ENCODE results near the gene TRAF2.

Gene TRAF2

DNA sequence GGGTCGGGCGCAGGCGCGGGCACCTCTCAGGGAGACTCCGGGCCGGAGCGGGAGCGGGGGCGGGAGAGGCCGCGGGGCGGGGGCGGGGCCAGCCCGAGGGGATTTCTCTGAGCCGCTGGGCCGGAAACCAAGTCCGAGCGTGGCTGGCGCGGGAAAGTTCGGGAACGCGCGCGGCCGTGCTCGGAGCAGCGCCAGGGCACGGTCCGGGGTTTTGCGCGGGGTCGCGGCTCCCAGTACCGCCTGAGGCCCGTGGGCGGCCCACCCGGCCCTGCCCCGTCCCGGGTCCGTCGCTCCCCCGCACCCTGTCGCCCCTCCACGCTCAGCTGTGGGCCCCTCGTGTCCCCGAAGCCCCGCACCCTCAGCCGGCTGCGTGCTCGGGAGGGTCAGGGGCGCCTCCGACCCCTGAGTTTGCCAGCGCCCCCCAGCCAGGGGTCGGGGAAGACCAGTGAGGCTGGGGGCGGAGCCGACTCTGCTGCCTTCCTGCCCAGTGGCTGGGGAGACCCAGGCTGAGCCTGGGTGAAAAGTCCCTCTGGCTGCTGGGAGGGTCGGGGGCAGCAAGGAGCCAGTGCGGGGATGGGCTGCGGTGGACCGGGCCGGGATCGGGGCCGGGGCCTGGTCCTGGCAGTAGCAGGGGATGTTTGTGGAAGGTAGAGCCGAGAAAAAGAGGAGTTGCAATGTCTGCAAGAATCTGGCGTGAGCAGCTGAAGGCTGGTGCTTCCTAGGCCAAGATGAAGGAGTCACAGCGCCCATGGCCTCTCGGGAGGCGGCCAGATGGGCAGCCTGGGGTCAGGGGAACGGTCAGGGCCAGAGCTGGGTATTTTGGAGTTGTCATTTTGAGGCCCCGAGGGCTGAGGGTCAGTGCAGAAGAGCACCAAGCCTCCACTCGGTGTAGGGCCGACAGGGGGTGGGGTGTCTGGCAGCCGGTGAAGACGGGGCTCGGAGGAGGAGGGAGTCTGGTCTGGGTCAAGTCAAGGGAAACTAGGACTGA, 588 bp downstream of the TRAF2 start:
- no peak for FAIRE-seq

DNA sequence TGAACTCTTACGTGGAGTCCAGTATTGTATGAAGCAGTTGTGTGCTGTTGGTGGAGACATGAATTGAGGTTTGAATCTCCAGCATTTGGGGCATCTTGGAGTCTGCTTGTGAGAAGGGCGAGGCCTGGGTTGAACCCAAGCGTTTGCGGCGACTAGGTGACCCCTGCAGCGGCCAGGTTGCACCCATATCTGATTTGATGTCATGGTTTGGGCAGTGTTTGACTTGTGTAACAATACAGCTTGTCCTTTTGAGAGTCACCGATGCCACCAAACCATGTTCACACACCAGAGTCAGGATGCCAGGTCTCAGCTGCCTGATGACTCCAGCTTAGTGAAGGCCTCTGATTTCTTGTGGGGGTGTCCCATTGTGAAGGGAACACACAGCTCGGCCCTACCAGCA, 2.1 kb downstream of the TRAF2 start:
- no peak for FAIRE-seq

DNA sequence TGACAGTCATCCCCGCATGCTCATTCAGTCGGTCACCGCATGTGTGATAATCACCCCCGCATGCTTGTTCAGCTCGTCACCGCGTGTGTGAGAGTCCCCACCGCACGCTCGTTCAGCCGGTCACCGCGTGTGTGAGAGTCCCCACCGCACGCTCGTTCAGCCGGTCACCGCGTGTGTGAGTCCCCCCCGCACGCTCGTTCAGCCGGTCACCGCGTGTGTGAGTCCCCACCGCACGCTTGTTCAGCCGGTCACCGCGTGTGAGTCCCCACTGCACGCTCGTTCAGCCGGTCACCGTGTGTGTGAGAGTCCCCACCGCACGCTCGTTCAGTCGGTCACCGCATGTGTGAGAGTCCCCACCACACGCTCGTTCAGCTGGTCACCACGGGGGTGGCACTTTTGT, 3.5 kb downstream of the TRAF2 start:
- no peak for FAIRE-seq

DNA sequence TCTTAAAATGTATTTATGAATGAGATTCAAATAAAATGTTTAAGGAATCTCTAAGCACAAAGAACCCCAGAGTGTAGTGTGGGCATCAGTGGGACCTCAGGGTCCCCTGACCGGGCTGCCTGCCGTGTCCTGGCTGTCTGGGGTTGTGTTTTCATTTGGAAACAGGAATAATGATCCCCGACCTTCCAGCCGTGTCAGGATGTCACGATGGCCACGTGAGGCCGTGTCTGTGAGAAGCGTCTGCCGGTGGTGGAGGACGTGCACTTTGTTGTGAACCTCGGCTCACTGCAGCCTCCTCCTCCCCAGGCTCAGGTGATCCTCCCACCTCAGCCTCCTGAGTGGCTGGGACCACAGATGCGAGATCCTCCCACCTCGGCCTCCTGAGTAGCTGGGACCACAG, 4.3 kb downstream of the TRAF2 start:
- FAIRE-seq = no peak

DNA sequence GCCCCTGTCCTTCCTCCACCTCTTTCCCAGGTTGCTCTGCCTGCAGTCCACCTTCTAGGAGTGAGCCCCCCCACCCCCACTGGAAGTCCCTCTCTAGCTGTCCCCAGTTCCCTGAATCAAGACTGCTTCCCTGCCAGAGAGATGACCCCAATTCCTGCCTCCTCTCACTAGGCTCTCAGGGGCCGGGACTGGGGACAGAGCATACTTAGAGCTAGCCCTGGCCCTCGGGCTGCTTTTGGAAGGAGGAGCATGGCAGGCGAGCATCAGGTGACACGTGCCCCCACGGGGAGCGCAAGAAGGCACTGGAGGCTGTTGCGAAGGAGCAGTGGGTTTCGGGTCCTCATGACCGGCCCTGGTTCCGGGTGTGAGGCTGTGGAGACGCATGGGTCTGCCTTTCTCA, 9.7 kb downstream of the TRAF2 start:
- no peak for FAIRE-seq

DNA sequence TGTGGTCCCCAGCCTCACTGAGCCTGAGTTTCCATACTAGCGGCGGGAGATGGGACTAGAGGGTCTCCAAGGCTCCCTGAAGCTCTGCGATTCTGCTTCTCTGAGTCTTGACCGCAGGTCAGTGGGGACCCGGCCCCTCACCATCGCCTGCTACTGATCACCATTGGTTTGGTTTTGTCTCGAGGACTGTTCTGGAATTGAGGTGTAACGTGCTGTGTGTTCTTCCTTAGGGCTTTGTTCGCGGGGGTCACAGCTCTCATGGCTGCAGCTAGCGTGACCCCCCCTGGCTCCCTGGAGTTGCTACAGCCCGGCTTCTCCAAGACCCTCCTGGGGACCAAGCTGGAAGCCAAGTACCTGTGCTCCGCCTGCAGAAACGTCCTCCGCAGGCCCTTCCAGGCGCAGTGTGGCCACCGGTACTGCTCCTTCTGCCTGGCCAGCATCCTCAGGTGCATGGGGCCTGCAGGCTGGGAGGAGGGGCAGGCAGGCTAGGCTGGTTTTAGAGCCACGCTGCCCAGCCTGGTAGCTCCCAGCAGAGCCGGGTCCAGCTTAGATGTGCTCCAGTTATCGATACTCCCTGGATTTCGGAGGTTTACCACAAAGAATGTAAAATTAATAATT, 12.3 kb downstream of the TRAF2 start:
- FAIRE-seq = no peak

DNA sequence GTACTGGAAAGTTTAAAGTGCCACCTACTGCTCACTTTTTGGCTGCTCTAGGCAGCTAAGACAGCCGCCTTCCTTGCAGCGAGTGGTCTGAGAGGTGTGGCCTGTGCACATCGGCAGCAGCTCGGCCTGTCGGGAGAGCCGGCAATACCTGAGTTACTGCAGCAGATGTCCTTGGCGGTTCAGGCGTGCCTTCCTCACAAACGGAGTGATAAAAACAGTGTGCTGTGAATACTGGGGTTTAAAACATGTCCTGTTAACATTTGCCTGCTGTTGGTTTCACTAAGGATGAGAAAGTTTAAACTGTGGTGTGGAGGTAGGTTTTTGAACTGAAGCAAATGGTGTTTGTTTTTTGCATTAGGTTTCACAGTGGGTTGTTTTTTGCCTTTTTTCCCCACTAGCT, 12.9 kb downstream of the TRAF2 start:
- no peak for FAIRE-seq

DNA sequence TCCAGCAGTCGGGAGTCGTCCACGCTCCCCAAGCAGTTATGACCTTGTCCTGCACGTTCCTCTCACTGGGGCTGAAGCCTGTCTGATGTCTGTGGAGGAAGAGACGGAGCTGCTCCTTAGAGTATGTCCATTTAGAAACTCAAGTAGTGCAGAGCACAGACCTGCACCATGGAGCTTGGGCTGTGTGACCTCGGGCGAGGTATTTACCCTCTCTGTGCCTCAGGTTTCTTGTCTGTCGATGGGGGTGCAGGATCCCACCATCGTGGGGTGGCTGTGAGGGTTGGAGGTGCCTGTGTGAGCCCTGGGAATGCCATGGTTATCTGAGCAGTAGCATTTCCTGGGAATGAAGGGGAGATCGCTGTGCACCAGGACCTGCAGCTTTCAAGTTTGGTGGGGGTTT, 14.2 kb downstream of the TRAF2 start:
- FAIRE-seq = no peak

DNA sequence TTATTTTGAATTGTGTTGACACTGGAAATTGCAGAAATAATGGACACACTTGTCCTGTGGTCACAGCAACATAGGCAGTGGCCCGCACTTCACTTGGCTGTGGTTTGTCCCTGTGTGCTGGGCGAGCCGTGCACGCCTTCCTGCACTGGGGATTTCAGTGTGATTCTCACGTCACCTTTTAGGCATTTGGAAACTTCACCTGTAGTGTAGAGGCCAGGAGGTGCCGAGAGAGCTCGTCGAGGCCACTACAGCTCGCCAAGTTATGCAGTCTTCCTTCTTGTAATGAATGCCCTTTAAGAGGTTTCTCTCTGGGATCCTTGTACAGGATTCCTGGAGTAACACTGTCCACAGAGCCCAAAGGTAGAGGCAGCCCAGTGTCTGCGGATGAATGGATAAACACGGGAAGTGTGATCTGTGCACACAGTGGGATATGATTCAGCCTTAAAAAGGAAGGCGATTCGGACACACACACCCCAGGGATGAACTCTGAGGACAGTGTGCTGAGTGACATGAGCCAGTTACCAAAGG, 14.7 kb downstream of the TRAF2 start:
- FAIRE-seq = no peak

DNA sequence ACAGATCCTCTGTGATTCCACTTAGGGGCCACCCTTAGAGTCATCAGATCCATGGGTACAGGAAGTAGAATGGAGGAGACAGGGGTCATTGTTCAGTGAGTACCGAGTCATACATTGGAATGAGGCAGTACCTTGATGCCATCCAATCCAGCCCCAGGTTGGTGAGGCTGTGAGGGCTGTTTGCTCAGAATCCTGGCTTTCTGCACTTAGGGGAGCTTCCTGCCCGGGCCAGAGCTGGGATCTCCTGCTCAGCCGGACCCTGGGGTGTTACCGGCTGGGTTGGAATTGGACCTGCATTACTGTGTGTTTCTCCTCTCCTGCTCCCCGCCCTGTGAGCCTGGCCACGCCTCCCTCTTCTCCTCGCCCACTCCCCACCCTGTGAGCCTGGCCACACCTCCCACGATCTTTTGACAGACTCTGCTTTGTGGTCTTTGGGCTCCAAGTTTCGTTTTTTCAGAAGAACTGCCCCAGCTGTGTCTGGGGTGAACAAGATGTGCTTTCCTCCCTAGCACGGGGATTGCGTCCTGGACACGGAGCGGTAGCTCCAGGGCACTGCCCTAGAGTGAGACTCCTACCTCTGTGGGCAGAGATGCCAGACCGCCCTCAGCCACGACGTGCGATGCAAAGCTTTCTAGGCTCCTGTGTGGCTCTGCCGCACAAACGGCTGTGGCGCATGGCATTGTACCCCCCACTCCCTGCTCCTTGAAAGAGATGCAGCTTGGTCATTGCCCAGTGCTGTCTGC, 15.4 kb downstream of the TRAF2 start:
- no peak for FAIRE-seq

DNA sequence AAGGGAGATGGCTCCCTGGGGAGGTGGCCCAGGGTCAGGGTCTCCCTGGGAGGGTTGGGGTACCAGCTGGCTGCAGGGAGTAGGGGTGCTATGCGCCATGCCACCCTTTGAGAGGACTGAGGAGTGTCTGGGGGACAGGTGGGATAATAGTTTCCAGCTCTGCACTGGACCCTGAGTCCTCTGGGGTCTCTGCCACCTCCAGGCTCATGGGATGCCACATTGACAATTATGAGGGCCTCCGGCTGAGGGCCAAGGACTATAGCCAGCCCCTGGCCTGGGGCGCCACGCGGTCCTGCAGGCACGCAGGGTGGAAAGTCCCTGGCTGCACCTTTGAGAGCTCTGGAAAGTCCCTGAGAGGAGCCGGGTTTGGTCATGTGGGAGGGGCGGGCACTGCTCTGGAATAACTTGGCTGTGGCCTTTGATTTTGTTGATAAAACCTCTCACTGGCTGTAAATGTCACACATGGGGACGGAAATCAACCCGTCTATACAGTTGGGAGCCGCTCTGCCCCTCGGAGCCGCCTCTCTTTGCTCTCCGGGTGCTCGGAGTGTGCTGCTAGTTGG, 16.0 kb downstream of the TRAF2 start:
- FAIRE-seq = no peak

DNA sequence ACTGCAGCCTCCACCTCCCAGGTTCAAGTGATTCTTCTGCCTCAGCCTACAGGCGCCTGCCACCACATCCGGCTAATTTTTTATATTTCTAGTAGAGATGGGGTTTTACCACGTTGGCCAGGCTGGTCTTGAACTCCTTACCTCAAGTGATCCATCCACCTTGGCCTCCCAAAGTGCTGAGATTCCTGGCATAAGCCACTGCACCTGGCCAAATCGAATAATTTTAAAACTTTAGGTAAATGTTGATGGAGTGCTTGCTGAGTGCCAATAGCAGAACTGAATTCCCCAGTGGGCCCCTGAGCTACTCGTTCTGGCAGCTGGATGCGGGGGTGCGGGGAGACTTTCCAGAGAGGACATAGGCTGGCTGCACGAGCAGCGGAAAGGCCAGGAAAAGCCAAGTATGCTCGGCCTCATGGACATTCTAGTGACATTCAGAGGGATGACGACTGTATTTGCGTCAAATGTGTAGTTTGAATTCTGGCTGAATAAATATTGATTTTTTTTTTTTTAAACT, 16.8 kb downstream of the TRAF2 start:
- no peak for FAIRE-seq

DNA sequence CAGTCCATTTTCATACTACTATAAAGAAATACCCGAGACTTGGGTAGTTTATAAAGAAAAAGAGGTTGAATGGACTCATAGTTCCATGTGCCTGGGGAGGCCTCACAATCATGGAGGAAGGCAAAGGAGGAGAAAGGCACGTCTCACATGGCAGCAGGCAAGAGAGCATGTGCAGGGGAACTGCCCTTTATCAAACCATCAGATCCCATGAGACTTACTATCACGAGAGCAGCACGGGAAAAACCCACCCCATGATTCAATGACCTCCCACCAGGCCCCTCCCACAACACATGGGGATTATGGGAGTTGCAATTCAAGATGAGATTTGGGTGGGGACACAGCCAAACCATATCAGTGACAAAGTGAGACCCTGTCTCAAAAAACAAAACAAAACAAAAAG, 19.9 kb downstream of the TRAF2 start:
- no peak for FAIRE-seq

DNA sequence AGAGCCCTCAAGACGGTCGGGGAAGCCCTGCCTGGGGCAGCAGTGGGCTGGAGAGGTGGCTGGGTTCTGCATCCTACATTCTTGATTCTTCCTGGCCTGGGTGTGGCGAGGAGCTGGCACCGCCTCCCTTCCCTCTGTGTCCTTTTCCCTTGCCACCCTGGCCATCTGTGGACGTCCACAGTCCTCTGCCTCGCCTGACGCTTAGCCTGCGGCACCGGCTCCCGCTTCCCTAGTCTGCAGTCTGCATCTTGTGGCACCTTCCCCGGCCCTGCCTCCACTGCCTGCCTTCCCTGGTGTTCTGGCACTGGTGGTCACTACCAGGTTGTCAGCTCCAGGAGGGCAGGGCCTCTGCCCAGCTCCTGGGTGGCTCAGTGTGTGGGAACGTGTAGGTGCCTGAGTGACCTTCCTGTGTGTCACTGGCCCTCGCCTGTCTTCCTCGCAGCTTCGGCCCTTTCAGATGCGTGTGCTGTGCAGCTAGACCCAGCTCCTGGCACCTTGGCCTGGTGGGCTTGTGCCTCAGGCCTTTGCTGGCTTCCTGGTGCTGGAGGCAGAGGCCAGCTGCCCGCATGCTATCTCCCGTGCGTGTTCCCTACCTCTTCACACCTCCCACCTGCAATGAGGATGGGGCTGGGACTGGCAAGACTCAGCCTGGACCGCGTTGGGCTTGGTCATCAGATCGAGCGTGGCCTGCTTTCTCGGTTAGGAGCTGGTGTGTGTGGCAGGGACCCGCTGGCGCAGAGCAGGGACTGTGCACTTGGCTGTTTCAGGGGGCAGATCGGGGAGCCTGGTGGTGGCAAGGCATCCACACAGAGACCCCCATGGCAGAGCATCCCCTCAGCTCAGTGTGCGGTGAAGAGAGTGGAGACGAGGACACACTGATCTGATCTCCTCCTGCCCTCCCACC, 20.9 kb downstream of the TRAF2 start:
- FAIRE-seq = no peak

DNA sequence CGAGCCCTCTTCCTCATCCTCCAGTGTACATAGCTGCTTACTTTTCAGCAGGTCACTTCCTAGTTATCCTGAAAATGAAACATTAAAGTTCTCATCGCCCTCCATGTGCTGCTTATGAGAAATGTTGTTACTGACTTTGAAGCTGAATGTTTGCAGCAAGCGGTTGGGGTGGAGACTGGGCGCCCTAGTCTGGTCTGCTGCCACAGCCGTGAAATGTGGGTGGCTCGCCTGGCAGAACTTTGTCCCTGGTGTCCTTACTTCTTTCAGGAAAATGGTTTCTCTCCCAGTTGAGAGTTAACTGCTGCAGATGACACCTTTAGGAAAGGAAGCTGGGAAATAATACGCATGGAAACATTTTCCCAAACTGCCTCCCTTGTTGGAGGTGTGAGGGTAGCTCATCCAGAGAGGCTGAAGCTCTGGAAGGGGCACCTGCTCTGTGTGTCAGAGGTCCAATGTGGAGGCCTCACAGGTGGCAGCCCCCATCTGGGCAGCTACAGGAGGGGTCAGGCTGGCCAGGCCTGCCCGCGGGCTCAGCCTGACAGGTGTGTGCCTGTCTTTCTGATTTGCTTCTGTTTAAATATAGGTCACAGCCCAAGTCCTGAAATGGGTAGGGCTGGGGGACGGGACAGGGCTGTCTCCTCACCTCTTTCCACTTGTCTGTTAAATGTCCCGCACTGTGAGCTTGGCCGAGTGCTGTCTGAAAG, 24.0 kb downstream of the TRAF2 start:
- no peak for FAIRE-seq

DNA sequence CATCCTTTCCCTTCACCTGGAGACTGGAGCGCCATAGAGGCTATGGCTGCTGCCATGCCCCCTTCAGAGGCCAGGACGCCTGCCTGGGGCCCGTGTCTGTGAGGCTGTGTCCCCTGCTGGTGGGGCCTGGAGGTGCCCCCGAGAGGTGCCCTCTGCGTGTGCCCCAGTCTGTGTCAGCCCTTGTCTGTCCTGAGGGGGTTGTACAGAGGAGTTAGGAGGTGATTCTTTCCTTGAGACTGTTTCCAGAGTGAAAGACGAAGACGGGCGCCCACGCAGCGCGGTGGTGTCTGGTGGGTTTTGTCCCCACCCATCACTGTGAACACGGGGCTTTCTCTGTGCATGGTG, 24.6 kb downstream of the TRAF2 start:
- FAIRE-seq = no peak

DNA sequence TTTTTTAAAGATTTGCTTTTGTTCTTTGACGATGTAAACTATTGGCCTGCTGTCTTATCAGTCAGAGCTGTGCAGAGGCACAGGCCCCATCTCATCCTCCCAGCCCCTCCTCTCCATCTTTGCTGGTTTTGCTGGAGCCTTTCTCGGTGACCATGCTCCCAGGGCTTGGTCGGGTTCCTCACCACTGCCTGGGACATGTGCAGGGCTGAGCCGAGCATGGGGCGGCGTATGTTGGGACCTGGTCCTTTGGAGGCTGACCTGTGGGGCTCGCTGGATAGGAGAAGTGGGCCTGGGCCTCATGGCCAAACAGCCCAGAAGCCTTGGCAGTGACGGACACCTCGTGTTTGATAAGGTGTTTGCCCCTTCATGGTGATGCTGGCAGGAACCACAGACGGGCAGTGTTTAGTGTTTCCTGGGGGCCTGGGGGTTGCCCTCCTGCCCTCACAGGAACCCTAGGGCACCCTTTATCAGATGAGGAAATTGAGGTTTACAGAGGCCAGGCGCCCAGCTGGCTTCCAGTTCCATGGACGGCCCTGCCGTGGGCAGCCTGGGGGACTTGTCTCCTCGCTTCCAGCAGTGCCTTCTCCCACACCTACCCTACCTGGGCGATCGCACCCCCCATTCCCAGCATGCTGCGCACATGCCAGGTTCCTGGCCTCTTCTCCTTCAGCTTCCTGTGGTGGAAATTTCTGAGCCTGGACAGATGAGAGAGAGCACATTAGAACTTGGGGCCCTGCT, 27.6 kb downstream of the TRAF2 start:
- FAIRE-seq = no peak

DNA sequence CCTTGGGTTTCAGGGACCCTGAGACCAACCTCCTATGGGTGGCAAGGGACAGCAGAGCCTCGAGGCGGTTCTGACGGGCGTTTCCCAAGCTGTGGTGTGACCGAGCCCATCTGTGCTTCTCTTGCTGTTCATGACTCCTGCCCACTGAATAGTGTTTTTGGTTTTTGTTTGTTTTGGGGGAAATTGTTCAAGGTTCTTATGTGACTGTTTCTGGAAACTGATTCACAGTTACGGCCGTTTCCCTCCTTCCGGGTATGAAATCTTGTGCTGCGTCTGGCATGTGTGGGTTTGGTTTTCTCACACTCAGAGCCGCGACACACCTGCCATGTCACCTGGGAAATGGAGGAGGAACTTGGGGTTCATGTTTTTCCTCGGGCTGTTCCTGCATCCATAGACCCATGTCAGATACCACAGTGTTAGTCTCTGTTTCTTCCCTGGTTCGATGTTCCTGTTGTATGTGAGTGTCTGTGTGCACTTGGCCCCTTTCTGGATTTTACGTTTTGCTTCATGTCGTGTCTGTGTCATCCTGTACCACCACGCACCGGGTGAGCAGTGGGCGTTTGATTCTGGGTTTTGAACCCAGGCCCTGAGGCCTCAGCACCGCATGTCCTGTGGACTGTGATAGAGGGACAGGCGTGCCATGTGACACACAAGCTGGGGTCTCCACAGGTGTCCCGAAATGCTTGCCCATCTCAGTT, 29.5 kb downstream of the TRAF2 start:
- FAIRE-seq = no peak

DNA sequence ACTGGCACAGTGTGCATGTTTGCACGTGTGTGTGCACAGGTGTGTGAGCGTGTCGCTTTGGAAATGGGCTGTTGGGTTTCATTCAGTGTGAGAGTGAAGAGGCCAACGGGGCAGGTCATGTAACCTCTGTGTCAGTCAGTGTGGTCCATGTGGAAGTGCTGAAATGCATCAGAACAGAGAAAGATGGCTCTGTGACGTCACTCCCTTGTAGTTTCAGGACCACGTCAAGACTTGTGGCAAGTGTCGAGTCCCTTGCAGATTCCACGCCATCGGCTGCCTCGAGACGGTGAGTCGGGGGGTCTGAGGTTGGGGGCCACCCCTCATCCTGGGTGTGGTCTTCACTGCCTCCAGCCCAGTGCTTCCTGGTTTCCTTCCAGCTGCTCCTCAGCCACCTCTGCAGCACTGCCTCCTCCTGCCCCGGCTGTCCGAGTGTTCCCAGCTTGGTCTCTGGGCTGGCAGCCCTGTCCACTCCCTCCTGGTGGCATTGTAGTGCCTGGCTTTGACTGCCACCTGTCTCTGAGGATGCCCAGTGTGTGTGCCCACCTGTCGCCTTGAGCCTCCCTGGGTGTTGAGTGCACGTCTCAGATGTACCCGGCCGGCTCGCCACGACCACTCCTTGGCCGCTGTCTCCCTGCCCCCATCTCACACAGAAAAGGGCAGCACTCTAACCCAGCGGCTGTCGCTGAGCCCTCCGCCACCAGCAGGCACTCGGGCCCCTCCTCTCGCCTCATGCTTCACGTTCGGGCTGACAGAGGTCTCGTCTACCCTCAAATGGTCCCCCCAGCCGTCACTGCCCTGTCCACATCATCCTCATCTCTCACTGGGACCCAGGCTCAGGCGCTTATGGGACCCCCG, 30.2 kb downstream of the TRAF2 start:
- no peak for FAIRE-seq
